SK-N-DZ (cell line): ENCODE measurements around the gene CDKN2A.

Source experiments
- DNase-seq: peaks from one replicate; pipeline ENCODE4 v3.0.0-alpha.2; 2015; ENCODE audit warnings: low spot score

Gene CDKN2A

DNA sequence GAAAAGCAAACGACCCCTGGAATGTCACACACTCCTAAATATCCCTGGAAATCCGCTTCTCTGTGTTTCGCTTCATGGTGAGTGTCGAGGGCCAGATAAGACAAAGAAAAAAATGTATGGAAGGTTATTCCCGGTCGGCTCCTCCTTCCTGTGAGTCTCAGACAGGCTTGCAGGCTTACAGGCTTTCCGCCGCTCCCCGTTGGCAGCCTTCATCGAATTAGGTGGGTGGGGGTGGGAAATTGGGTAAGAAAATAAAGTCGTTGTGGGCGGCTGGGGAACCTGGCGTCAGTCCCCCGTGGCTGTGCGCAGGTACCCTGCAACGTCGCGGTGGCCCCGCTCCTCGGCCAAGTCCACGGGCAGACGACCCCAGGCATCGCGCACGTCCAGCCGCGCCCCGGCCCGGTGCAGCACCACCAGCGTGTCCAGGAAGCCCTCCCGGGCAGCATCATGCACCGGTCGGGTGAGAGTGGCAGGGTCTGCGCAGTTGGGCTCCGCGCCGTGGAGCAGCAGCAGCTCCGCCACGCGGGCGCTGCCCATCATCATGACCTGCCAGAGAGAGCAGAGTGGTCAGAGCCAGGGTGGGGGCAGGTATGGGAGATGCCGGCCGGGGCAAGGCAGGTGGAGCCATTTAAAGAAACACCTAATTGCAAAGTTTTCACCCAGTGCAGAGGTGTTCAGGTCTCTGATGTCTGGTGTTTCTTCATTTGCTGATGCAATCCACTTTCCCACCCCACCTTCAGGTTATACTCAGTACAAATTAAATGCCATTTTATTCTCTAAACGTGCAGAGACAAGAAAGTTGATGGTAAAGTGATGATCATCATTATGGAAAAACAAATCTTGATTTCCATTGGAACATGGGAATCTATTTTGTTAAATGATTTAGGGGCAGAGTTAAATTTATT lies 11.8 kb upstream of the CDKN2A start:
- peak; percentile 9 for DNase-seq

DNA sequence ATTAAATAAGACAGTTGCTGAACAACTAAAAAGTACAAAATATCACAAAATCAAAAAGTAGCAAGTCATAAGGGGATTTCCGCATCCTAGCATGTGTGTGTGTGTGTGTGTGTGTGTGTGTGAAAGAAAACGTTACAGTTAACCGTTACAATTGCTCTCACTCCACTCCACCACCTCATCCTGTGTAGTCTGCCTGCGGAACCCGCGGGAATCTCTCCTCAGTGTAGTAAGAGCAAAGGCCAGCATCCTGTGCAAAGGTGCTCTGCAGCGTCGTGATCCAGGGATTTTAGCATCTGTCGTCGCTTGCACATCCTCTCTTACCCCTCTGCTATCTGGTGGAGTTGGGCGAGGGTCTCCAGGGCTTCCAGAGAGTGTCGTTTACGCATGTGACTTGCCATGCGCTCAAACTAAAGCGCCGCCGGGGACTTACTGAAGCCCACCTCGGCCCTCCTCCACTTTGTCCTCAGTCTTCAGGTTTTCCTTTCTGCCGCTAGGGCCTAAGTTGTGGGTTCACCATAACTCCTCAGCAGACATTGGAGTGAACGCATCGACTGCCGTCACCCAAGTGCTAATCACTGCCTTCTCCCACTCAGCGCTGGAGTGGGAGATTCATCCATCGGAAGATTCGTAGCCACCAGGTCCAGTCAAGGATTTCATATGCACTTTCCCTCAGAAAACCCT lies 11.0 kb upstream of the CDKN2A start:
- DNase-seq, result peak; percentile 34

GRCh38 chr9:22002038-22002437 lies 7.8 kb upstream of the CDKN2A start:
- no peak for DNase-seq

- DNase-seq, result no peak
Observed at GRCh38 chr9:21998026-21998425, 3.8 kb upstream of the CDKN2A start.

DNA sequence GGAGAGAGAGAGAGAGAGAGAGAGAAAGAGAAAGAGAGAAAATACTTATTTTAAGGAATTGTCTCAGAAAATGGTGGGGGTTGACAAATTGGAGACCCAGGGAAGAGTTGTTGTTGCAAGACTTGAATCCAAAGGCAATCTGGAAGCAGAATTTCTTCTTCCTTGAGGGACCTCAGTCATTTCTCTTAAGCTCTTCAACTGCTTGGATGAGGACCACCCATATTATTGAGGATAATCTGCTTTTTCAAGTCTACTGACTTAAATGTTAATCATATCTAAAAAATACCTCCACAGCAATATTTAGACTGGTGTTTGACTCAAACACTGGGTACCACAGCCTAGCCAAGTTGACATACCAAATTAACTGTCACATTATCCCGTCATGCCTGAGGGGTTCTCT lies 3.3 kb upstream of the CDKN2A start:
- DNase-seq, result no peak

- DNase-seq, result no peak
Observed at GRCh38 chr9:21996858-21997257, 2.7 kb upstream of the CDKN2A start.

DNA sequence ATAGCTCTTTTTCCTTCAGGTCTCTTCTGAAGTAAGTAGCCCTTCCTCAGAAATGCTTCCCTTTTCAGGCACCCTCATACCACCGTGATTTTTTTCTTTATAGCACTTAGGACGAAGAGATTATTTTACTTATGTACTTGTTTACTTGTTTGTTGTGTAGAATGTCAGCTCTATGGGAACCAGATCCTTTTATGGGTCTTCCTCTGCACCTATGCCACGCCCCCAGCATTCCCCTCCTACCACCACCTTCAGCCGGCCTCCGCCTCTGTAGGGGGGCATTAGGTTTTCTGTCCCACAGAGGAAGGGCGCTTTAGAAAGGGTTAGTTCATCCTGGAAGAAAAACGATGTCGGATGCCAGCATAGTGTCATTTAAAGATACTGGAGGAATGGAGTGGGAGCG lies 2.2 kb upstream of the CDKN2A start:
- DNase-seq, result no peak

- peak; percentile 5 for DNase-seq
Observed at GRCh38 chr9:21995666-21996398, 1.6 kb upstream of the CDKN2A start.

DNA sequence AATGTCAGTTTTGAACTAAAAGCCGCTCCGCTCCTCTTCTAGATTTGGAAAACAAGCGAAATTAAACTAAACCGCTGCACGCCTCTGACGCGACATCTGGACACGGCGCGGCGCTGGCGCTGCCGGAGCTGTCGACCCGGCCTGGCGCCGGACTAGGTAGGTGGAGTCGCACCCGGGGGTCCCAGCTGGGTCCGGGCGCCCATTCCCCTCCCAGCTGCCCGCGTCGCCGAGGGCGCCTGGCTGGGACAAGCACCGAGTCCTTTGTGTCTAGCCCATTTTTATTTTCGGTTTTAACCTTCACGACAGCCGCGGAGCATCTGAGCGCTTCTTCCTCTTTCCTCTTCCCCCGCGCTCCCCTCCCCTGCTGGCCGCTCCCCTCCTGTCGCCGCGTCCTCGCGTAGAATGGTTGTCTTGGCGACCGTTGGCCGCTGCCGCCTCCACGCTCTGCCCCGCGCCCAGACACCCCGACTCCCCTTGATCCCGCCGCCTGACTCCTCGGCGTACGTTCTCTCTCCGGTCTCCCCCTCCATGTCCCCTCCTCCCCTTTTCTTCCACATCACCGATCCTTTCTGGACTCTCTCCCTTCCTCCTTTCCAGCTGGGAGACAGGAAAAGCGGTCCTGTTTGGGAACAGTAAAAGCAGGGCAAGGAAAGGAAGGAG lies 944 bp upstream of the CDKN2A start:
- DNase-seq, result peak; percentile 27

DNA sequence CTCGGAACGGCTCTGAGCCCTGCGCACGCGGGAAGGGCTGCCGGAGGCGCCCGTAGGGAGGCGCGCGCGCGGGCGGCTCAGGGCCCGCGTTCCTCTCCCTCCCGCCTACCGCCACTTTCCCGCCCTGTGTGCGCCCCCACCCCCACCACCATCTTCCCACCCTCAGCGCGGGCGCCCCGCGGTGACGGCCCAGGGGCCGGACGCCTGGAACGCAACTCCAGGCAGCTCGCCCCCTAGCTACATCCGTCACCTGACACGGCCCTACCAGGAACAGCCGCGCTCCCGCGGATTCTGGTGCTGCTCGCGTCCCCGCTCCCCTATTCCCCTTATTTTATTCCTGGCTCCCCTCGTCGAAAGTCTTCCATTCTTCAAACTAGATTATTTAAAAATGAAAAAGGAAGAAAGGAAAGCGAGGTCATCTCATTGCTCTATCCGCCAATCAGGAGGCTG lies 389 bp upstream of the CDKN2A start, which contains the start of gene CDKN2B-AS1:
Gene CDKN2B-AS1 (plus strand): TSS at position 236 of the 450 bp plus-strand sequence.
- peak; percentile 58 for DNase-seq

DNA sequence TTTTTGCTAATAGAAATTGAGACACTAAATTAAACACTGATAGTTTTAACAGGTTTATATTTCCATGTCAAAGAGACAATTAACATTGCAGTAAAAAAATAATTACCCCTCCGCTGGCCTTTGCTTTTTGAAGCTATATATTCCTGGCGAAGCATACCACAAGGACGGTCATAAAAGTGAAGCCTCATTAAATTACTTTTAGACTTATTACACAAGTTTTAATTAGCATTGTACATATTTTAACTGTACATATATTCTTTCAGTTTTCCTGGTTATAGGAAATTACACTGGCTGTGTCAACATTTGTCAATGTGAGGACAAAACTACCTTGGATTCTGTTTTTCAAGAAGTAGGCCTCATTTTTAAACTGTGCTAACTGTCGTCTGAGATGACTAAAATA lies 1.2 kb downstream of the CDKN2A start:
- DNase-seq, result no peak

DNA sequence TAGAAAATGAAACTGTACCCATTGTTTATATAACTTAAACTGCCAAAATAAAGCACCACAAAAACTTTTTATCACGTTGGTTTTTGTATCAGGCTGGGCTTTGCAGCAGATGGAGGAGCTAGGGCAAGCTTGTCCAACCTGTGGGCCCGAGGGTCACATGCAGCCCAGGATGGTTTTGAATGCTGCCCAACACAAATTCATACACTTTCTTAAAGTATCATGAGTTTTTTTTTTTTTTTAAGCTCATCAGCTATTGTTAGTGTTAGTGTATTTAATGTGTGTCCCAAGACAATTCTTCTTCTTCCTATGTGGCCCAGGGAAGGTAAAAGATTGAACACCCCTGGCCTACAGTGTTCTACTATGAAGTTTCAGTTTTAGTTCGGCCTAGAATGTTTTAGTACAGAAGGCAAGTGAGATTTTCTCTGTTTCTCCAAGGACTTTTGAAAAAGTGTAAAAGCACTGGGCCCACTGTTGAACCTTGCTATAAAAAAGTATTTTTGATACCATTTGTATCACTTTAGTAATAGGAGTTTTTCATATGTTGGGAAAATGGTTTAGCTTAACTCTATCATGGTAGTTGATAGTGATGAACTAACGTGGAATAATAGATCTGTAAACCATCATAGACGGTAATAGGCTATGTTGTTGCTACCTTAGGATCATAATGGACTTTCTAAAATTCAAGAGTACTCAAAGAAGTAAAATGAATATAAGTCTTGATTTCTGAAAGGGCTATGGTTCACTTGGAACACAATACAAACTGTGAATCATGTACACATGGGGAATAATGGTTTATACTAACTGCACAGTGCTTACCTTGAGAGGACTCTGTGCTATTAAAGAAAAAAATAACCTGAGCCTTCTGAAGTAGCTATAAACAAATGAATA lies 2.9 kb downstream of the CDKN2A start:
- DNase-seq, result no peak

DNA sequence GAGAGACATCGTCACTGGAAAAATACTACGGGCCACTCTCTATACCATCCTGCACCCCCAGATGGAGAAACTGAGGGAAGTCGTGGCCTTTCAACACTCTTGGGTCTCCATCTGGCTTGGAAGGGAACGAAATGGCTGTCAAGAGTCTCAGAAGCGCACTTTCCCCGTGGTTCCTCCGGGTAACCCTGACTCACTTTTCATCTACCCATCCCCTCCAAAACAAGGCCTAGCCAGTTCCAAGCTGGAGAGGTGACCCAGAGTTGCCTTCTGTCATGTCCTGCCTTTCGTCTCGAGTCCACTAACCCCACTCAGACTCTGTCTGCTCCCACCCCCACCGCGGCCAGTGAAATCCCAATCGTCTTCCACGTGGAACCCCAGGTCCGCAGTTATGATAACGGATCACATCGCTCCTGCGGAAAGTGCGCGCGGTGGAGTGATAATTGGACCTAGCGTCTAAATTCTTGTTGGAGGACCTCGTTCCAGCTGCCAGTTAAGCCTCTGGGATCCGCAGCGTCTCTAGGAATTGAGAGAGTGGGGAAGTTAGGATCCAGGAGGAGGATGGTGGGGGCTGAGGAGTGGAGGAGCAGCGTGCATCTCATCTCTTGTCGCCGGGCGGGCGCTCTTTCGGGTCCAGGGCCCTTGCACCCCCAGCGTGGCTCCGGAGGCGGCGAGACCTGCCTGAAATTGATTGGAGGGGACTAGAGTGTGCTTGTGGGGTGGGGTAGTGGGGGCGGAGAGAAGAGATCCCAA lies 4.6 kb downstream of the CDKN2A start:
- no peak for DNase-seq

GRCh38 chr9:21988056-21988990 lies 5.9 kb downstream of the CDKN2A start:
- no peak for DNase-seq

GRCh38 chr9:21985964-21986667 lies 8.1 kb downstream of the CDKN2A start:
- DNase-seq, result no peak

DNA sequence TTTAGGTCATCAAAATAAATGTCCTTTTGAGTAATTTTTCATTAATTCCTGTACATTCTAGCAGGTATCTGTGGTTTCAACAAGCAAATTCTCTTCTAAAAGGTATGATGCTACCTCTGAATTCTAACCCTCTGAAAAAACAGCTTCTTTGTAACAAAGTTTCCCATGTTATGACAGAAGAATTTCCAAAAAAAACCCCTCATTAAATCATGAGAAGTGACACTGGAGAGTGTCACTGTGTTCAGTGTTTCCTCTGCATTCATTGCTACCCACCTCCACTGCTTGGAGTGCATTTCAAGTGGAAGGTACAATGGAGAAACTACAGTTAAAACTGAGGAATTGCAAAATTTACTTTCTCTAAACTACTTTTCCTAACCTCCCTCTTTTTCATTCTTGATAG lies 10.1 kb downstream of the CDKN2A start:
- no peak for DNase-seq

- no peak for DNase-seq
Observed at GRCh38 chr9:21983561-21983935, 10.6 kb downstream of the CDKN2A start.
